ENCODE measurements around the gene THEM5. TPM values are rescaled to one million over a fixed set of nuclear protein-coding genes. Genes with fewer than 3 reads are reported as not detected.

The THEM5 gene
- total RNA-seq, 1 experiment from 2014 or later, result not detected

GRCh38 chr1:151801846-151802245, 51.7 kb downstream of the THEM5 start:
- Histone ChIP-seq H3K36me3 (ENCODE audit: insufficient read depth, low read length) (no peaks in the 10 kb centered on the region), H2AFZ (ENCODE audit: low read length) (no peak overlapping the region), H3K9me2 (replicated peaks; ENCODE audit: insufficient read depth, low read length) (no peaks in the 10 kb centered on the region), H3K9ac (ENCODE audit: low read length) (no peak overlapping the region), H3K27ac (ENCODE audit: low read length) (no peak overlapping the region), H4K20me1 (ENCODE audit: insufficient read depth, low read depth, low read length) (no peaks in the 10 kb centered on the region), H3K4me1 (ENCODE audit: low read length) (peaks cover 11% of the 10 kb centered on the region), H3K9me3 (ENCODE audit: low read length) (no peaks in the 10 kb centered on the region), H3K4me2 (ENCODE audit: low read depth, low read length, poor library complexity, severe bottlenecking) (no peak overlapping the region), H3K4me3 (ENCODE audit: low read length) (no peak overlapping the region), H3K27me3 (ENCODE audit: low read length) (no peaks in the 10 kb centered on the region), H3K79me2 (ENCODE audit: low read length) (no peaks in the 10 kb centered on the region)
- no peak for DNase-seq

DNA sequence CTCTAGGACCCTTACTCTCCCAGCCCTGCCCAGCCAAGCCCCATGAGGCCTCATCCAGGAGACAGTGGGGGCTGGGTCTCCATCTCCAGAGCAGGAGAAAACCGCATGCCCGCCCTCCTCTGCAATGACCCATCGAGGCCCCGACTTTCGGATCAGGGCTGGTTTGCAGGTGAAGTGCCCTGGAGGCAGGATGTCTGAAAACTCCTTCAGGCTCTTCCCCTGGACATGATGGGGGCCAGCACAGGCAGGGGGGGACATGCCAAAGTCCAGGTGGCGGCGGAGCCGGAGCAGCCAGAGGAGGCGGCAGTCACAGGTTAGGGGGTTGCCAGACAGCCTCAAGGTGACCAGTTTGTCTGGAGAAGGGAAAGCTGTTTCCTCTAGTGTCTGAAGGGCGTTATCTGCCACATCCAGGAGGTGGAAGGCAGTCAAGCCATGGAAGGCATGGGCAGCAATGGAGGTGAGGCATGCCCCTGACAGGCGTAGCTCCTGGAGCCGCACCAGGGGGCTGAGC, 52.1 kb downstream of the THEM5 start:
- H2AFZ ChIP-seq (ENCODE audit: low read length), result no peak overlapping the region
- no peaks in the 10 kb centered on the region for H3K36me3 ChIP-seq (ENCODE audit: insufficient read depth, low read length)
- no peaks in the 10 kb centered on the region for H3K27me3 ChIP-seq (ENCODE audit: low read length)

GRCh38 chr1:151800830-151801229, 52.7 kb downstream of the THEM5 start:
- Histone ChIP-seq H3K27ac (ENCODE audit: low read length) (no peak overlapping the region), H3K9me2 (replicated peaks; ENCODE audit: insufficient read depth, low read length) (no peaks in the 10 kb centered on the region), H3K4me3 (ENCODE audit: low read length) (no peak overlapping the region), H4K20me1 (ENCODE audit: insufficient read depth, low read depth, low read length) (no peaks in the 10 kb centered on the region), H3K9ac (ENCODE audit: low read length) (no peak overlapping the region), H3K9me3 (ENCODE audit: low read length) (no peaks in the 10 kb centered on the region), H3K4me2 (ENCODE audit: low read depth, low read length, poor library complexity, severe bottlenecking) (no peak overlapping the region), H3K36me3 (ENCODE audit: insufficient read depth, low read length) (no peaks in the 10 kb centered on the region), H3K79me2 (ENCODE audit: low read length) (no peaks in the 10 kb centered on the region), H3K4me1 (ENCODE audit: low read length) (peaks cover 11% of the 10 kb centered on the region), H3K27me3 (ENCODE audit: low read length) (no peaks in the 10 kb centered on the region), H2AFZ (ENCODE audit: low read length) (no peak overlapping the region)
- DNase-seq, result no peak

More for the DNA sequence above, 52.1 kb downstream of the THEM5 start:
- Histone ChIP-seq H3K79me2 (ENCODE audit: low read length) (no peaks in the 10 kb centered on the region), H3K4me2 (ENCODE audit: low read depth, low read length, poor library complexity, severe bottlenecking) (no peak overlapping the region), H4K20me1 (ENCODE audit: insufficient read depth, low read depth, low read length) (no peaks in the 10 kb centered on the region), H3K27ac (ENCODE audit: low read length) (no peak overlapping the region), H3K4me1 (ENCODE audit: low read length) (peaks cover 11% of the 10 kb centered on the region), H3K9me3 (ENCODE audit: low read length) (no peaks in the 10 kb centered on the region), H3K4me3 (ENCODE audit: low read length) (no peak overlapping the region), H3K9me2 (replicated peaks; ENCODE audit: insufficient read depth, low read length) (no peaks in the 10 kb centered on the region), H3K9ac (ENCODE audit: low read length) (no peak overlapping the region)
- no peak for DNase-seq

DNA sequence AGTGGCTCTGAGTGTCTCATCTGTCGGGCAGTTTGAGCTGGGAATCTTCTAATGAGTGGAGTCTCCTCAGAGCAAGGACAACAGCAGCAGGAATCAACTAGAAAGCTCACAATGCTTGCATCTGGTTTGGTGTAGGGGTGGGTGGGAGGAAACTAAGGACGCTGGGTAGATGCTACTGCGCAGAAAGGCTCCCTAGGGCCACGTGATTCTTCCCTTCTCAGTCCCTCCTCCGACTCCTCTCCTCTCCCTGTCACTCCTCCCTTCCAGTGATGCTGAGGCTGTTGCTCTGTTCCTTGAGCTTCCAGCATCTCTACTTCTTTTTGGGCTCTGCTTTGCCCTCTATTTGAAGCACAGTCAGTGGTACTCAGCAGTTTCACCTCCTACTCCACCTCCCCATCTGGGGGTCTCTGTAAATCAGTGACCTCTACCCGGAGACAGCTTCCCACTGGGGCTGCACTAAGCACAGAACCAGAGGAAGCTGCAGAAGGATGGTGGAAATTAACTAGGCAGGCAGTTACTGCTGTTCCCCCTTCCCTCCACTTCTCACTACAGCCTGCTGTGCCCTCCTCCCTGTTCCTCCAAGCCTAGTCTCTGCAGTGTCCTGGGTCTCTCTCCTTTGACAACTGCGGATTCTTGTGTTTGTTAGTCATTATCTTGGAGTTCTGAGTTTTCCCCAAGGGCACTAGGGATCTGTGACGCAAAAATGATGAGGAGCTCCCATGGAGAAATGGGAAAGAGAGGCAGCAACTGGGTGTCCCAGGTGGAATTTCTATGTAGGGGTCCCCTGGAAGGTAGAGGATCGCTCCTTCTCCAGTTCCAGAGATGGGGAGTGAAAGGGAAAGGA, 54.1 kb downstream of the THEM5 start:
- no peak overlapping the region for H2AFZ ChIP-seq (ENCODE audit: low read length)
- no peak overlapping the region for H3K27ac ChIP-seq (ENCODE audit: low read length)
- peaks cover 3% of the 10 kb centered on the region for H3K4me1 ChIP-seq (ENCODE audit: low read length)
- no peaks in the 10 kb centered on the region for H4K20me1 ChIP-seq (ENCODE audit: insufficient read depth, low read depth, low read length)
- no peaks in the 10 kb centered on the region for H3K9me2 ChIP-seq (replicated peaks; ENCODE audit: insufficient read depth, low read length)
- H3K79me2 ChIP-seq (ENCODE audit: low read length), result no peaks in the 10 kb centered on the region
- no peaks in the 10 kb centered on the region for H3K27me3 ChIP-seq (ENCODE audit: low read length)
- H3K9me3 ChIP-seq (ENCODE audit: low read length), result no peaks in the 10 kb centered on the region
- no peaks in the 10 kb centered on the region for H3K36me3 ChIP-seq (ENCODE audit: insufficient read depth, low read length)
- H3K4me2 ChIP-seq (ENCODE audit: low read depth, low read length, poor library complexity, severe bottlenecking), result no peak overlapping the region
- no peak for DNase-seq
- no peak overlapping the region for H3K4me3 ChIP-seq (ENCODE audit: low read length)
- H3K9ac ChIP-seq (ENCODE audit: low read length), result no peak overlapping the region

GRCh38 chr1:151798571-151798970, 54.9 kb downstream of the THEM5 start:
- no peaks in the 10 kb centered on the region for H3K79me2 ChIP-seq (ENCODE audit: low read length)
- no peak overlapping the region for H3K4me2 ChIP-seq (ENCODE audit: low read depth, low read length, poor library complexity, severe bottlenecking)
- H3K27ac ChIP-seq (ENCODE audit: low read length), result no peak overlapping the region
- DNase-seq, result no peak
- H3K27me3 ChIP-seq (ENCODE audit: low read length), result no peaks in the 10 kb centered on the region
- H3K4me1 ChIP-seq (ENCODE audit: low read length), result no peaks in the 10 kb centered on the region
- no peak overlapping the region for H2AFZ ChIP-seq (ENCODE audit: low read length)
- no peaks in the 10 kb centered on the region for H3K9me2 ChIP-seq (replicated peaks; ENCODE audit: insufficient read depth, low read length)
- no peak overlapping the region for H3K4me3 ChIP-seq (ENCODE audit: low read length)
- no peak overlapping the region for H3K9ac ChIP-seq (ENCODE audit: low read length)
- no peaks in the 10 kb centered on the region for H3K36me3 ChIP-seq (ENCODE audit: insufficient read depth, low read length)
- H4K20me1 ChIP-seq (ENCODE audit: insufficient read depth, low read depth, low read length), result no peaks in the 10 kb centered on the region
- H3K9me3 ChIP-seq (ENCODE audit: low read length), result no peaks in the 10 kb centered on the region

Small RNA genes within 50 kb of the gene (small RNA-seq; reads per million reads assigned to genes)
- gene RF00019, result not detected

Other genes with a start within 250 kb of the THEM5 start
- gene SNX27, start 241.7 kb downstream of the THEM5 start, total RNA-seq (2014; rRNA removed; shearing (Covaris generic); ENCODE audit: low replicate concordance), result 28.3 and 40.4 TPM in 2 replicates
- not detected in 2 replicates for gene CELF3, start 136.9 kb downstream of the THEM5 start, total RNA-seq (2014; rRNA removed; shearing (Covaris generic); ENCODE audit: low replicate concordance)
- gene RIIAD1, start 132.2 kb downstream of the THEM5 start, total RNA-seq (2014; rRNA removed; shearing (Covaris generic); ENCODE audit: low replicate concordance), result not detected in 2 replicates
- gene MRPL9, start 90.2 kb downstream of the THEM5 start, total RNA-seq (2014; rRNA removed; shearing (Covaris generic); ENCODE audit: low replicate concordance), result 76.8 and 147 TPM in 2 replicates
- 5.6 and 5.9 TPM in 2 replicates for gene TDRKH, start 63.2 kb downstream of the THEM5 start, total RNA-seq (2014; rRNA removed; shearing (Covaris generic); ENCODE audit: low replicate concordance)
- gene LINGO4, start 48.3 kb downstream of the THEM5 start, total RNA-seq (2014; rRNA removed; shearing (Covaris generic); ENCODE audit: low replicate concordance), result 0.07 TPM in 1 of 2 replicates, not detected in the other
- gene RORC, start 21.9 kb downstream of the THEM5 start, total RNA-seq (2014; rRNA removed; shearing (Covaris generic); ENCODE audit: low replicate concordance), result not detected in 2 replicates
- gene C2CD4D, start 13.9 kb downstream of the THEM5 start, total RNA-seq (2014; rRNA removed; shearing (Covaris generic); ENCODE audit: low replicate concordance), result not detected in 2 replicates
- 51.8 and 87.8 TPM in 2 replicates for gene THEM4, start 55.8 kb upstream of the THEM5 start, total RNA-seq (2014; rRNA removed; shearing (Covaris generic); ENCODE audit: low replicate concordance)
- 0.56 and 4.2 TPM in 2 replicates for gene S100A10, start 140.1 kb upstream of the THEM5 start, total RNA-seq (2014; rRNA removed; shearing (Covaris generic); ENCODE audit: low replicate concordance)
- 68.5 and 155 TPM in 2 replicates for gene S100A11, start 183.3 kb upstream of the THEM5 start, total RNA-seq (2014; rRNA removed; shearing (Covaris generic); ENCODE audit: low replicate concordance)
- gene TCHHL1, start 235.4 kb upstream of the THEM5 start, total RNA-seq (2014; rRNA removed; shearing (Covaris generic); ENCODE audit: low replicate concordance), result not detected in 2 replicates

Data from Karpas-422 (cell line).